GM23338 (cell line): ENCODE data around the gene FAF1.

Experiments
- CTCF ChIP-seq, 2 experiments: fragments of 200-600 bp in 1 of 2; sonication (generic) in 1 of 2; conservative IDR thresholded peaks; 2 replicates each; pipeline versions ENCODE4 v1.5.1 to v1.6.1; 2016 to 2017; ENCODE audit warnings: antibody characterized with exemption in 2 of 2, low read depth in 2 of 2, mild to moderate bottlenecking in 2 of 2, moderate library complexity in 1 of 2
- TF ChIP-seq, protein P1 (sequence below): IDR thresholded peaks from one replicate; pipeline ENCODE4 v1.6.1; 2018; ENCODE audit warnings: antibody characterized with exemption; ENCODE audit not compliant: unreplicated experiment

GRCh38 chr1:50603274-50604271, 356.5 kb downstream of the FAF1 start:
- TF ChIP-seq, protein P1, sequence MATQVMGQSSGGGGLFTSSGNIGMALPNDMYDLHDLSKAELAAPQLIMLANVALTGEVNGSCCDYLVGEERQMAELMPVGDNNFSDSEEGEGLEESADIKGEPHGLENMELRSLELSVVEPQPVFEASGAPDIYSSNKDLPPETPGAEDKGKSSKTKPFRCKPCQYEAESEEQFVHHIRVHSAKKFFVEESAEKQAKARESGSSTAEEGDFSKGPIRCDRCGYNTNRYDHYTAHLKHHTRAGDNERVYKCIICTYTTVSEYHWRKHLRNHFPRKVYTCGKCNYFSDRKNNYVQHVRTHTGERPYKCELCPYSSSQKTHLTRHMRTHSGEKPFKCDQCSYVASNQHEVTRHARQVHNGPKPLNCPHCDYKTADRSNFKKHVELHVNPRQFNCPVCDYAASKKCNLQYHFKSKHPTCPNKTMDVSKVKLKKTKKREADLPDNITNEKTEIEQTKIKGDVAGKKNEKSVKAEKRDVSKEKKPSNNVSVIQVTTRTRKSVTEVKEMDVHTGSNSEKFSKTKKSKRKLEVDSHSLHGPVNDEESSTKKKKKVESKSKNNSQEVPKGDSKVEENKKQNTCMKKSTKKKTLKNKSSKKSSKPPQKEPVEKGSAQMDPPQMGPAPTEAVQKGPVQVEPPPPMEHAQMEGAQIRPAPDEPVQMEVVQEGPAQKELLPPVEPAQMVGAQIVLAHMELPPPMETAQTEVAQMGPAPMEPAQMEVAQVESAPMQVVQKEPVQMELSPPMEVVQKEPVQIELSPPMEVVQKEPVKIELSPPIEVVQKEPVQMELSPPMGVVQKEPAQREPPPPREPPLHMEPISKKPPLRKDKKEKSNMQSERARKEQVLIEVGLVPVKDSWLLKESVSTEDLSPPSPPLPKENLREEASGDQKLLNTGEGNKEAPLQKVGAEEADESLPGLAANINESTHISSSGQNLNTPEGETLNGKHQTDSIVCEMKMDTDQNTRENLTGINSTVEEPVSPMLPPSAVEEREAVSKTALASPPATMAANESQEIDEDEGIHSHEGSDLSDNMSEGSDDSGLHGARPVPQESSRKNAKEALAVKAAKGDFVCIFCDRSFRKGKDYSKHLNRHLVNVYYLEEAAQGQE: no peak
- no peak for TF ChIP-seq CTCF (conservative IDR thresholded peaks at IDR 0.05; ENCODE audit: low read depth in 2 of 2)
